Esophagus squamous epithelium (tissue), 4 donors: ENCODE measurements around the gene P2RY10.

Experiments
- POLR2A ChIP-seq, 4 donors: fragments of 450-650 bp; IDR thresholded peaks; one replicate each; pipeline ENCODE4 v1.6.1; 2017; ENCODE audit warnings: antibody characterized with exemption in 4 of 4, mild to moderate bottlenecking in 4 of 4, moderate library complexity in 3 of 4
- TF ChIP-seq, protein P1 (sequence below), 6 experiments: fragments of 450-650 bp in 4 of 6; fragments of 200-600 bp in 2 of 6; sonication (generic) in 2 of 6; IDR thresholded peaks; one replicate each; pipeline ENCODE4 v1.5.1; 2016 to 2019; ENCODE audit warnings: antibody characterized with exemption in 6 of 6, mild to moderate bottlenecking in 4 of 6, moderate library complexity in 4 of 6

DNA sequence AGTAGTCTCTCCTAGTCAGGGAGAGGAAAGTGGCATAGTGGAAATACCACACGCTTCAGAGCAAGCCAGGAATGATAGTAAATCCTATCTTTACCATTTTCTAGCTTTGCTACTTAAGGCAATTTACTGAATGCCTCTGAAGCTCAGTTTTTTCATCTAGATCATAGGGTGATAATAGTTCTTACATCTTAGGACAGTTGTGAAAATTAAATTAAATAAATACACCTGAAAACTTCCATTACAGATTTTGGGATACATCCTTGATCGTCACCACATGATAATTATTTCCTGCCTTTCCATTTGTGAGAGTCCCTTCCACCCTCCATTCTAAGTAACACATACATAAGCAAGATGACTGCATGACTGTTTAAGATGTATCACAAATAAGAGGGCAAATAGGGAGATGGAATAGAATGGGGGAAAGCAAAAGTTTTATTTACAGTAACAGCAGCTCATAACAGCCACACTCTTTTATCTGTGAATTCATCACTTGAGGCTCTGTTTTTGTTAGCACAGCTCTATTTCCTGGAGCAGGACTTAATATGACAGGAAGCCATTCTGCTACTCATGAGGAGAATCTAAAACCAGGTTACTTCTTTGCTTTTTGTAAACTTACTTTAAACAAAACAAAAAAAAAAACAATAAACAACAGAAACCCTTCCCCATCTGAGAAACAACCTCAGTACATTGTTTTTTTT is 13.4 kb downstream of the P2RY10 start:
- TF ChIP-seq, protein P1, sequence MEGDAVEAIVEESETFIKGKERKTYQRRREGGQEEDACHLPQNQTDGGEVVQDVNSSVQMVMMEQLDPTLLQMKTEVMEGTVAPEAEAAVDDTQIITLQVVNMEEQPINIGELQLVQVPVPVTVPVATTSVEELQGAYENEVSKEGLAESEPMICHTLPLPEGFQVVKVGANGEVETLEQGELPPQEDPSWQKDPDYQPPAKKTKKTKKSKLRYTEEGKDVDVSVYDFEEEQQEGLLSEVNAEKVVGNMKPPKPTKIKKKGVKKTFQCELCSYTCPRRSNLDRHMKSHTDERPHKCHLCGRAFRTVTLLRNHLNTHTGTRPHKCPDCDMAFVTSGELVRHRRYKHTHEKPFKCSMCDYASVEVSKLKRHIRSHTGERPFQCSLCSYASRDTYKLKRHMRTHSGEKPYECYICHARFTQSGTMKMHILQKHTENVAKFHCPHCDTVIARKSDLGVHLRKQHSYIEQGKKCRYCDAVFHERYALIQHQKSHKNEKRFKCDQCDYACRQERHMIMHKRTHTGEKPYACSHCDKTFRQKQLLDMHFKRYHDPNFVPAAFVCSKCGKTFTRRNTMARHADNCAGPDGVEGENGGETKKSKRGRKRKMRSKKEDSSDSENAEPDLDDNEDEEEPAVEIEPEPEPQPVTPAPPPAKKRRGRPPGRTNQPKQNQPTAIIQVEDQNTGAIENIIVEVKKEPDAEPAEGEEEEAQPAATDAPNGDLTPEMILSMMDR (IDR thresholded peaks at IDR 0.05): no peak
- TF ChIP-seq POLR2A (IDR thresholded peaks at IDR 0.05): no peak
